NCI-H748 (cell line): ENCODE results near the gene UBE2K.
"Not testable (repeated sequence)": the region's sequence is repeated elsewhere in the genome, so short reads cannot be mapped to it uniquely, and the experiment has no call there.

Source experiments
- DNase-seq: peaks from one replicate; lab custom pipeline; 2025; ENCODE audit not compliant: unreplicated experiment; lab: John Stamatoyannopoulos, UW

UBE2K gene

GRCh38 chr4:39721788-39722187, 23.9 kb downstream of the UBE2K start:
- DNase-seq, result no peak

GRCh38 chr4:39729557-39729956, 31.6 kb downstream of the UBE2K start:
- no peak for DNase-seq

GRCh38 chr4:39730072-39730471, 32.1 kb downstream of the UBE2K start:
- DNase-seq, result no peak

- no peak for DNase-seq
Observed at GRCh38 chr4:39731908-39732307, 34.0 kb downstream of the UBE2K start.

GRCh38 chr4:39732728-39733127, 34.8 kb downstream of the UBE2K start:
- DNase-seq, result no peak

- DNase-seq, result not testable (repeated sequence)
Observed at GRCh38 chr4:39739591-39739990, 41.7 kb downstream of the UBE2K start.

GRCh38 chr4:39741401-39741800, 43.5 kb downstream of the UBE2K start:
- DNase-seq, result no peak

GRCh38 chr4:39745920-39746319, 48.0 kb downstream of the UBE2K start:
- no peak for DNase-seq

GRCh38 chr4:39750216-39750615, 52.3 kb downstream of the UBE2K start:
- no peak for DNase-seq

- DNase-seq, result no peak
Observed at GRCh38 chr4:39754309-39754708, 56.4 kb downstream of the UBE2K start.

- no peak for DNase-seq
Observed at GRCh38 chr4:39756159-39756558, 58.2 kb downstream of the UBE2K start.

- no peak for DNase-seq
Observed at GRCh38 chr4:39758176-39758575, 60.2 kb downstream of the UBE2K start.

- DNase-seq, result no peak
Observed at GRCh38 chr4:39759569-39759968, 61.6 kb downstream of the UBE2K start.

- no peak for DNase-seq
Observed at GRCh38 chr4:39761005-39761667, 63.2 kb downstream of the UBE2K start.

GRCh38 chr4:39763714-39764572, 66.0 kb downstream of the UBE2K start:
- no peak for DNase-seq

GRCh38 chr4:39770005-39770404, 72.1 kb downstream of the UBE2K start:
- no peak for DNase-seq

GRCh38 chr4:39770471-39770870, 72.5 kb downstream of the UBE2K start:
- no peak for DNase-seq

GRCh38 chr4:39770969-39771724, 73.2 kb downstream of the UBE2K start:
- DNase-seq, result no peak

GRCh38 chr4:39781988-39782387, 84.1 kb downstream of the UBE2K start:
- DNase-seq, result not testable (repeated sequence)

- no peak for DNase-seq
Observed at GRCh38 chr4:39785083-39785482, 87.1 kb downstream of the UBE2K start.

- DNase-seq, result no peak
Observed at GRCh38 chr4:39786838-39787237, 88.9 kb downstream of the UBE2K start.

- DNase-seq, result no peak
Observed at GRCh38 chr4:39792128-39792527, 94.2 kb downstream of the UBE2K start.
